Measurements from ENCODE around the gene THAP9.

The THAP9 gene

GRCh38 chr4:82892467-82892802 is 8.1 kb upstream of the THAP9 start:
- Histone ChIP-seq H3K9me3 (ENCODE audit: insufficient read depth, low read length) (no peaks in the 10 kb centered on the region), H3K36me3 (ENCODE audit: low read length) (0 out of 2 replicates have a peak, but pooled peaks cover 3% of the 10 kb centered on the region), H3K9ac (ENCODE audit: low read length) (0 out of 2 replicates have a peak overlapping the region, but pooled peaks have one; percentile 88), H4K20me1 (ENCODE audit: low read depth, low read length) (0 out of 2 replicates have a peak, but pooled peaks cover 3% of the 10 kb centered on the region), H3K79me2 (ENCODE audit: insufficient read depth, low read length) (peaks cover 39% of the 10 kb centered on the region), H3F3A (ENCODE audit: insufficient read depth) (peaks cover 27% of the 10 kb centered on the region; the same call in 1 of the 2 replicates), H3K4me3 (ENCODE audit: insufficient read depth, low read length, poor library complexity, severe bottlenecking) (no peak overlapping the region), H3K27ac (ENCODE audit: low read depth, low read length) (peak overlapping the region; percentile 68; the same call in 1 of the 2 replicates), H3K27me3 (ENCODE audit: low read length) (no peaks in the 10 kb centered on the region), H3K9me2 (replicated peaks; ENCODE audit: insufficient read depth, low read length) (no peaks in the 10 kb centered on the region), H2AFZ (ENCODE audit: low read depth, low read length, severe bottlenecking) (no peak overlapping the region), H3K4me2 (ENCODE audit: low read depth, low read length, poor library complexity, severe bottlenecking) (peak overlapping the region; percentile 75)
- TF ChIP-seq EZH2phosphoT487 (conservative IDR thresholded peaks at IDR 0.05; ENCODE audit: low read length), result no peak
- no peak for TF ChIP-seq CTCF (IDR thresholded peaks at IDR 0.05; ENCODE audit: insufficient read depth, low read length, poor library complexity, severe bottlenecking)

- H3K9ac ChIP-seq (ENCODE audit: low read length), result no peak overlapping the region
- H4K20me1 ChIP-seq (ENCODE audit: low read depth, low read length), result peaks cover 6% of the 10 kb centered on the region; the same call in 1 of the 2 replicates
- peaks cover 3% of the 10 kb centered on the region; the same call in 1 of the 2 replicates for H3K36me3 ChIP-seq (ENCODE audit: low read length)
- no peaks in the 10 kb centered on the region for H3K9me2 ChIP-seq (replicated peaks; ENCODE audit: insufficient read depth, low read length)
- no peak overlapping the region for H3K27ac ChIP-seq (ENCODE audit: low read depth, low read length)
- H3F3A ChIP-seq (ENCODE audit: insufficient read depth), result peaks cover 27% of the 10 kb centered on the region; the same call in 1 of the 2 replicates
- no peak overlapping the region for H3K4me2 ChIP-seq (ENCODE audit: low read depth, low read length, poor library complexity, severe bottlenecking)
- H3K4me3 ChIP-seq (ENCODE audit: insufficient read depth, low read length, poor library complexity, severe bottlenecking), result no peak overlapping the region
- no peak overlapping the region for H2AFZ ChIP-seq (ENCODE audit: low read depth, low read length, severe bottlenecking)
- no peaks in the 10 kb centered on the region for H3K9me3 ChIP-seq (ENCODE audit: insufficient read depth, low read length)
- TF ChIP-seq EZH2phosphoT487 (conservative IDR thresholded peaks at IDR 0.05; ENCODE audit: low read length), result no peak
- no peak for TF ChIP-seq CTCF (IDR thresholded peaks at IDR 0.05; ENCODE audit: insufficient read depth, low read length, poor library complexity, severe bottlenecking)
- peaks cover 44% of the 10 kb centered on the region for H3K79me2 ChIP-seq (ENCODE audit: insufficient read depth, low read length)
- no peaks in the 10 kb centered on the region for H3K27me3 ChIP-seq (ENCODE audit: low read length)
Measured at GRCh38 chr4:82893942-82894341, 6.6 kb upstream of the THAP9 start.

GRCh38 chr4:82896755-82897154 is 3.8 kb upstream of the THAP9 start:
- Histone ChIP-seq H3K9me2 (replicated peaks; ENCODE audit: insufficient read depth, low read length) (no peaks in the 10 kb centered on the region), H3F3A (ENCODE audit: insufficient read depth) (peaks cover 30% of the 10 kb centered on the region), H2AFZ (ENCODE audit: low read depth, low read length, severe bottlenecking) (no peak overlapping the region), H3K4me2 (ENCODE audit: low read depth, low read length, poor library complexity, severe bottlenecking) (no peak overlapping the region), H3K27ac (ENCODE audit: low read depth, low read length) (no peak overlapping the region), H3K9ac (ENCODE audit: low read length) (no peak overlapping the region), H3K79me2 (ENCODE audit: insufficient read depth, low read length) (peaks cover 47% of the 10 kb centered on the region), H3K4me3 (ENCODE audit: insufficient read depth, low read length, poor library complexity, severe bottlenecking) (no peak overlapping the region), H3K27me3 (ENCODE audit: low read length) (no peaks in the 10 kb centered on the region), H3K9me3 (ENCODE audit: insufficient read depth, low read length) (no peaks in the 10 kb centered on the region), H4K20me1 (ENCODE audit: low read depth, low read length) (peaks cover 6% of the 10 kb centered on the region; the same call in 1 of the 2 replicates), H3K36me3 (ENCODE audit: low read length) (peaks cover 3% of the 10 kb centered on the region; the same call in 1 of the 2 replicates)
- no peak for TF ChIP-seq EZH2phosphoT487 (conservative IDR thresholded peaks at IDR 0.05; ENCODE audit: low read length)
- TF ChIP-seq CTCF (IDR thresholded peaks at IDR 0.05; ENCODE audit: insufficient read depth, low read length, poor library complexity, severe bottlenecking), result no peak

Measured in SU-DHL-6 (cell line).